H1 (cell line): ENCODE measurements around the gene FAR2. TPM values are rescaled to one million over a fixed set of nuclear protein-coding genes. Genes with fewer than 3 reads are reported as not detected.

Source experiments
- CBX8 ChIP-seq: fragments of 300-800, 300-1000 bp; sonication (generic); IDR thresholded peaks from 2 replicates; pipeline ENCODE4 v1.7.1; 2016; ENCODE audit warnings: low read depth, low read length, borderline replicate concordance
- SAP30 ChIP-seq: fragments of 300-600 bp; sonication (generic); IDR thresholded peaks from 2 replicates; pipeline ENCODE4 v1.7.1; 2012; ENCODE audit warnings: low read length, moderate library complexity, mild to moderate bottlenecking, inconsistent platforms; ENCODE audit not compliant: insufficient read depth, insufficient replicate concordance
- SIN3A ChIP-seq, 2 experiments: IDR thresholded peaks in 1 of 2; conservative IDR thresholded peaks in 1 of 2; 2 replicates each; pipeline ENCODE4 v1.6.1; 2011 to 2012; ENCODE audit warnings: low read length in 2 of 2, improper control_type of control experiment in 1 of 2, low read depth in 1 of 2, mild to moderate bottlenecking in 1 of 2
- polyA plus RNA-seq, 7 experiments: library from polyadenylated mRNA; depleted of rRNA in 3 of 7; stranded (reverse) in 5 of 7; unstranded in 2 of 7; fragments of >200 nt in 5 of 7; fragments of 200-250 nt in 2 of 7; gene quantifications; 1 replicate in 5 of 7; 2 replicates in 1 of 7; 4 replicates in 1 of 7; pipeline versions ENCODE4 v1.2.1 to v1.2.3, GENCODE V29; 2011 to 2013; ENCODE audit warnings: missing spikeins in 2 of 7, mixed read lengths in 2 of 7
- total RNA-seq: library from RNA; stranded (reverse); fragmentation: NEBNext Ultra II Directional; extraction: Animal tissue kit (Norgen Biotek cat#: 25700); gene quantifications from 2 replicates; pipeline ENCODE4 v1.2.1, GENCODE V29; 2021

The FAR2 gene
- total and polyA plus RNA-seq, 2 of the 8 experiments (the other 6 are each of a cell fraction or from before 2014, with no cell fraction given): 24.0 to 24.1 TPM

DNA sequence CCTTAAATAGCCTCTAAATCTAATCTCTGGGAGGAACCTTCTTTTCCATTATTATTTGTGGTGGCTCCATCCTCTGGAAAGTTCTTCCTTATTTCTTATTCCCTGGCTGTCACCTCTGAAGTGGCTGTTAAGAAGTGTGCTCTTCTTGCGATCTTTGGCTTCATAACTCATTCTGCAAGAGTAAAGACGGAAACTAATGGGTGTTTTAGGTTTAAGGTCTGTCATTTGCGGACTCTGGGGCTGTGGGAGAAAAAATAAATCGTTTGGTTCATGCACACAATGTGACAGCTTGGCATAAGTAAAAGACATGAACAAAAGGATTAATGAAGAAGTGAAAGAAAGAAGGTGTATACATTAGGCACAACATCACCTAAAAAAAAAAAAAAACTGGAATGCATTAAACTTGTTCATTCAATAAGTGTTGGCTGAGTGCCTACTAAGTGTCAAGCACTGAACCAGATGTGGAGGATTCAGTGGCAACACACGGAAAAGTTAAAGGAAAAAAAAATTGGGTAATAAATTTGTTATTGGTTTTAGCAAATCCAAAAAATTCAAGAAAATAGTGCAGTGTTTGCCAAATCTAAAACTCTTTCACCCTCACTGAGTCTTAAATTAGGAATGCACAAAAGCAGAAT is 132.4 kb downstream of the FAR2 start (continued):
- TF ChIP-seq CBX8: no peak
- TF ChIP-seq SIN3A (conservative IDR thresholded peaks at IDR 0.05 in 1 of 2, IDR thresholded peaks at IDR 0.05 in 1 of 2; ENCODE audit: low read depth in 1 of 2, low read length in 2 of 2): no peak
- no peak for TF ChIP-seq SAP30
